H1 (cell line): Measurements from ENCODE around the gene SEC14L3. TPM values are rescaled to one million over a fixed set of nuclear protein-coding genes. Genes with fewer than 3 reads are reported as not detected.

Experiments used
- CTCF ChIA-PET: fragments of 300-600 bp; sonication (Branson Sonifier 250); formaldehyde crosslinking; loops from one replicate; lab custom pipeline; 2021; ENCODE audit not compliant: partially characterized antibody; lab: Charles Lee
- POLR2A ChIA-PET: fragments of 300-600 bp; sonication (Branson Sonifier 250); formaldehyde crosslinking; loops from one replicate; lab custom pipeline; 2021; ENCODE audit warnings: inconsistent platforms; ENCODE audit not compliant: partially characterized antibody; lab: Charles Lee
- DNase-seq, 2 experiments: peaks; one replicate each; pipeline versions ENCODE4 v3.0.0 to v3.0.0-alpha.2; 2010 to 2022; ENCODE audit warnings: low spot score in 2 of 2, low read depth in 1 of 2, mixed read lengths in 1 of 2
- FAIRE-seq: peaks from 2 replicates; lab custom pipeline; 2011; peaks lifted over from hg19 to GRCh38; lab: Jason Lieb, UNC
- H2AFZ ChIP-seq: 2 replicates; pipeline ENCODE4 v1.8.1; 2012; ENCODE audit warnings: low read length, inconsistent platforms
- H2AK5ac ChIP-seq: 2 replicates; pipeline ENCODE4 v1.6.1; 2013; ENCODE audit warnings: low read depth, low read length
- H2BK120ac ChIP-seq: replicated peaks from 2 replicates; pipeline ENCODE3; 2013; ENCODE audit warnings: low read depth, low read length, inconsistent platforms
- H2BK12ac ChIP-seq: 2 replicates; pipeline ENCODE4 v1.6.1; 2013; ENCODE audit warnings: low read depth, low read length
- H2BK15ac ChIP-seq: 2 replicates; pipeline ENCODE4 v1.6.1; 2013; ENCODE audit warnings: low read length
- H2BK20ac ChIP-seq: 2 replicates; pipeline ENCODE4 v1.6.1; 2013; ENCODE audit warnings: low read length
- H2BK5ac ChIP-seq: 2 replicates; pipeline ENCODE4 v1.6.1; 2013; ENCODE audit warnings: low read depth, low read length
- H3K14ac ChIP-seq: 2 replicates; pipeline ENCODE4 v1.6.1; 2013; ENCODE audit warnings: inconsistent platforms; ENCODE audit not compliant: insufficient read length
- H3K18ac ChIP-seq: 2 replicates; pipeline ENCODE4 v1.6.1; 2013; ENCODE audit warnings: low read length; ENCODE audit errors: extremely low read depth
- H3K23ac ChIP-seq: 2 replicates; pipeline ENCODE4 v1.6.1; 2013; ENCODE audit warnings: inconsistent platforms; ENCODE audit not compliant: insufficient read length
- H3K23me2 ChIP-seq: 2 replicates; pipeline ENCODE4 v1.6.1; 2013; ENCODE audit warnings: low read depth, low read length
- H3K27ac ChIP-seq: 2 replicates; pipeline ENCODE4 v1.6.1; 2011; ENCODE audit warnings: low read depth, low read length, inconsistent platforms
- H3K27me3 ChIP-seq, 4 experiments: replicated peaks in 1 of 4; 1 replicate in 1 of 4; 2 replicates in 3 of 4; pipeline versions ENCODE4 v1.6.1 to v1.8.1; 2011 to 2013; ENCODE audit warnings: low read length in 3 of 4, mild to moderate bottlenecking in 3 of 4, inconsistent platforms in 2 of 4, mixed read lengths in 2 of 4, moderate library complexity in 1 of 4; ENCODE audit not compliant: control insufficient read depth in 3 of 4, insufficient read depth in 3 of 4; ENCODE audit errors: extremely low read depth in 1 of 4
- H3K36me3 ChIP-seq, 4 experiments: 2 replicates each; pipeline versions ENCODE4 v1.6.1 to v1.8.1; 2011 to 2013; ENCODE audit warnings: mild to moderate bottlenecking in 4 of 4, low read length in 3 of 4, moderate library complexity in 2 of 4, control low read depth in 1 of 4, inconsistent platforms in 1 of 4; ENCODE audit not compliant: insufficient read depth in 4 of 4, control insufficient read depth in 2 of 4
- H3K4ac ChIP-seq: replicated peaks from 2 replicates; pipeline ENCODE3; 2013; ENCODE audit warnings: low read length, low read depth, mixed read lengths, inconsistent platforms; ENCODE audit not compliant: insufficient read length
- H3K4me1 ChIP-seq, 4 experiments: replicated peaks in 1 of 4; 1 replicate in 1 of 4; 2 replicates in 3 of 4; pipeline versions ENCODE4 v1.6.1 to v1.8.1; 2011 to 2013; ENCODE audit warnings: low read length in 3 of 4, inconsistent platforms in 2 of 4, mixed read lengths in 1 of 4; ENCODE audit not compliant: insufficient read depth in 4 of 4, control insufficient read depth in 3 of 4
- H3K4me2 ChIP-seq, 2 experiments: 2 replicates each; pipeline versions ENCODE4 v1.6.1 to v1.8.1; 2011 to 2013; ENCODE audit warnings: low read depth in 2 of 2, low read length in 2 of 2, control low read depth in 1 of 2, inconsistent platforms in 1 of 2, mild to moderate bottlenecking in 1 of 2; ENCODE audit not compliant: insufficient read depth in 1 of 2
- H3K4me3 ChIP-seq, 4 experiments: fragments of 200-600, 300-600 bp in 1 of 4; sonication (generic), shearing (Covaris generic), sonication (Bioruptor Twin) in 1 of 4; 2 replicates each; pipeline versions ENCODE4 v1.5.1 to v1.8.1; 2011 to 2016; ENCODE audit warnings: low read length in 4 of 4, low read depth in 3 of 4, control low read depth in 2 of 4, inconsistent platforms in 2 of 4, mild to moderate bottlenecking in 2 of 4, mixed read lengths in 1 of 4, moderate library complexity in 1 of 4; ENCODE audit not compliant: insufficient read depth in 2 of 4; ENCODE audit errors: extremely low read depth in 1 of 4
- H3K56ac ChIP-seq: replicated peaks from 2 replicates; pipeline ENCODE3; 2013; ENCODE audit warnings: low read depth, mild to moderate bottlenecking, mixed read lengths, low read length, inconsistent platforms; ENCODE audit not compliant: insufficient read length
- H3K79me1 ChIP-seq: 2 replicates; pipeline ENCODE4 v1.6.1; 2013; ENCODE audit warnings: low read depth, low read length, control low read depth
- H3K79me2 ChIP-seq, 2 experiments: 2 replicates each; pipeline versions ENCODE4 v1.6.1 to v1.8.1; 2012 to 2013; ENCODE audit warnings: low read length in 2 of 2, mild to moderate bottlenecking in 2 of 2, inconsistent platforms in 1 of 2; ENCODE audit not compliant: insufficient read depth in 2 of 2, control insufficient read depth in 1 of 2
- H3K9ac ChIP-seq, 4 experiments: replicated peaks in 1 of 4; 1 replicate in 1 of 4; 2 replicates in 3 of 4; pipeline versions ENCODE4 v1.6.1 to v1.8.1; 2011 to 2013; ENCODE audit warnings: low read depth in 3 of 4, low read length in 3 of 4, control low read depth in 2 of 4, mild to moderate bottlenecking in 2 of 4, moderate library complexity in 2 of 4, inconsistent platforms in 1 of 4; ENCODE audit errors: extremely low read depth in 1 of 4
- H3K9me3 ChIP-seq, 2 experiments: 2 replicates each; pipeline versions ENCODE4 v1.6.1 to v1.8.1; 2012 to 2013; ENCODE audit warnings: mild to moderate bottlenecking in 2 of 2, moderate library complexity in 2 of 2, control low read depth in 1 of 2, inconsistent platforms in 1 of 2, low read depth in 1 of 2, low read length in 1 of 2, mixed read lengths in 1 of 2; ENCODE audit not compliant: insufficient read depth in 2 of 2
- H4K20me1 ChIP-seq, 2 experiments: replicated peaks in 1 of 2; 2 replicates each; pipeline versions ENCODE3 to v1.8.1; 2011 to 2013; ENCODE audit warnings: inconsistent platforms in 2 of 2, low read length in 2 of 2, mild to moderate bottlenecking in 1 of 2; ENCODE audit not compliant: insufficient read depth in 2 of 2, control insufficient read depth in 1 of 2
- H4K5ac ChIP-seq: 2 replicates; pipeline ENCODE4 v1.6.1; 2013; ENCODE audit warnings: low read length, low read depth, mixed read lengths, inconsistent platforms; ENCODE audit not compliant: insufficient read length
- H4K8ac ChIP-seq: 2 replicates; pipeline ENCODE4 v1.8.0; 2013; ENCODE audit warnings: mild to moderate bottlenecking, moderate library complexity, low read length, inconsistent platforms; ENCODE audit not compliant: insufficient read depth; ENCODE audit errors: extremely low read depth
- H4K91ac ChIP-seq: replicated peaks from 2 replicates; pipeline ENCODE3; 2013; ENCODE audit warnings: low read length, mixed read lengths, inconsistent platforms; ENCODE audit not compliant: insufficient read length
- BACH1 ChIP-seq: IDR thresholded peaks from 2 replicates; pipeline ENCODE4 v1.6.1; 2012; ENCODE audit warnings: low read length, improper control_type of control experiment
- BRCA1 ChIP-seq: IDR thresholded peaks from 2 replicates; pipeline ENCODE4 v1.6.1; 2012; ENCODE audit warnings: low read depth, low read length, improper control_type of control experiment
- CBX5 ChIP-seq: fragments of 300-800, 300-1000 bp; sonication (generic); IDR thresholded peaks from 2 replicates; pipeline ENCODE4 v1.7.1; 2016; ENCODE audit warnings: antibody characterized with exemption, low read length, low read depth
- CBX8 ChIP-seq: fragments of 300-800, 300-1000 bp; sonication (generic); IDR thresholded peaks from 2 replicates; pipeline ENCODE4 v1.7.1; 2016; ENCODE audit warnings: low read depth, low read length, borderline replicate concordance
- HDAC6 ChIP-seq: IDR thresholded peaks from one replicate; pipeline ENCODE4 v1.7.1; 2012; ENCODE audit warnings: low read depth, mild to moderate bottlenecking, inconsistent platforms, low read length, moderate library complexity
- KDM1A ChIP-seq: fragments of 200-600, 300-600 bp; sonication (generic); IDR thresholded peaks from 2 replicates; pipeline ENCODE4 v1.7.1; 2016; ENCODE audit warnings: mild to moderate bottlenecking, low read length, borderline replicate concordance
- KDM5A ChIP-seq: fragments of 200-600 bp; IDR thresholded peaks from 2 replicates; pipeline ENCODE4 v1.7.1; 2012; ENCODE audit warnings: mild to moderate bottlenecking, low read length, inconsistent platforms, mixed read lengths
- PHF8 ChIP-seq: fragments of 200-600 bp; sonication (generic); conservative IDR thresholded peaks from 2 replicates; pipeline ENCODE4 v1.7.1; 2012; ENCODE audit warnings: low read depth, mild to moderate bottlenecking, inconsistent platforms, low read length, moderate library complexity
- POLR2A ChIP-seq, 2 experiments: IDR thresholded peaks; 1 replicate in 1 of 2; 2 replicates in 1 of 2; pipeline ENCODE4 v1.6.1; 2011; ENCODE audit warnings: low read depth in 2 of 2, low read length in 2 of 2, mild to moderate bottlenecking in 2 of 2; ENCODE audit errors: control extremely low read depth in 1 of 2
- POU5F1 ChIP-seq: IDR thresholded peaks from 2 replicates; pipeline ENCODE4 v1.6.1; 2011; ENCODE audit warnings: low read depth, mild to moderate bottlenecking, low read length, moderate library complexity
- SAP30 ChIP-seq: fragments of 300-600 bp; sonication (generic); IDR thresholded peaks from 2 replicates; pipeline ENCODE4 v1.7.1; 2012; ENCODE audit warnings: low read length, moderate library complexity, mild to moderate bottlenecking, inconsistent platforms; ENCODE audit not compliant: insufficient read depth, insufficient replicate concordance
- SIN3A ChIP-seq, 2 experiments: IDR thresholded peaks in 1 of 2; conservative IDR thresholded peaks in 1 of 2; 2 replicates each; pipeline ENCODE4 v1.6.1; 2011 to 2012; ENCODE audit warnings: low read length in 2 of 2, improper control_type of control experiment in 1 of 2, low read depth in 1 of 2, mild to moderate bottlenecking in 1 of 2
- SP4 ChIP-seq: IDR thresholded peaks from 2 replicates; pipeline ENCODE4 v1.6.1; 2012; ENCODE audit warnings: low read length, inconsistent platforms
- TAF1 ChIP-seq: IDR thresholded peaks from 2 replicates; pipeline ENCODE4 v1.6.1; 2011; ENCODE audit warnings: mild to moderate bottlenecking, low read depth, low read length
- TBP ChIP-seq: IDR thresholded peaks from 2 replicates; pipeline ENCODE4 v1.6.1; 2011; ENCODE audit warnings: low read depth, low read length, improper control_type of control experiment
- TEAD4 ChIP-seq: IDR thresholded peaks from 2 replicates; pipeline ENCODE4 v1.6.1; 2012; ENCODE audit warnings: low read depth, low read length, inconsistent platforms, mixed read lengths
- WGBS, 2 experiments: shearing (Covaris generic) in 1 of 2; methylation state at CpG; one replicate each; pipeline versions ENCODE4 v1.1.6 to v1.1.7; 2013 to 2015; ENCODE audit warnings: low lambda C conversion rate in 2 of 2, mixed read lengths in 2 of 2, inconsistent platforms in 1 of 2, low coverage in 1 of 2, missing lambda C conversion rate in 1 of 2; ENCODE audit not compliant: insufficient replicate concordance in 2 of 2, insufficient coverage in 1 of 2, insufficient read length in 1 of 2; ENCODE audit errors: extremely low coverage in 1 of 2, missing lambda C conversion rate in 1 of 2; 5-methylcytosine and 5-hydroxymethylcytosine counted together
- polyA plus RNA-seq, 7 experiments: library from polyadenylated mRNA; depleted of rRNA in 3 of 7; stranded (reverse) in 5 of 7; unstranded in 2 of 7; fragments of >200 nt in 5 of 7; fragments of 200-250 nt in 2 of 7; gene quantifications; 1 replicate in 5 of 7; 2 replicates in 1 of 7; 4 replicates in 1 of 7; pipeline versions ENCODE4 v1.2.1 to v1.2.3, GENCODE V29; 2011 to 2013; ENCODE audit warnings: missing spikeins in 2 of 7, mixed read lengths in 2 of 7
- total RNA-seq: library from RNA; stranded (reverse); fragmentation: NEBNext Ultra II Directional; extraction: Animal tissue kit (Norgen Biotek cat#: 25700); gene quantifications from 2 replicates; pipeline ENCODE4 v1.2.1, GENCODE V29; 2021

SEC14L3 gene
- total and polyA plus RNA-seq, 2 of the 8 experiments (the other 6 are each of a cell fraction or from before 2014, with no cell fraction given), result not detected

DNA sequence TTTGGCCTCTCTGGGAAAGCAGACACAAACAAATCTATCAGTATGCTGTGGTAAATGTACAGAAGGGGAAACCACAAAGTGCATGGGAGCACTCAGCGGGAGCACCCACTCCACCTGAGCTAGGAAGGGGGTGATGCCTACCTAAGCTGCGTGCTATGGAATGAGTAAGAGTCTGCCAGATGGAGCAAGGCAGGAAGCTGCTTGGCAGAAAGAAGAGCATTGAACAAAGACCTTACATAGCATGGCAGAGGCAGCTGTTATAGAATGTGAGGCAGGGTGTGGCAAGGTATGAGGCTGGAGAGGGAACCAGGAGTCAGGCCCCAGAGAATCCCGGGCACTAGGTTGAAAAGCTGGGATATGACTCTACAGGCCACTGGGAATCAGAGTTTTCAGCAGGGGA lies 60.0 kb downstream of the SEC14L3 start:
- H3K27ac ChIP-seq, result no peak overlapping the region
- ChIA-PET POLR2A (interaction anchor here (0.6 to 3.4 kb wide), 3 partner anchors 10 to 334 kb away, joined by 5 to 22 read pairs (median 13); partner anchors contain the start of gene SEC14L2), CTCF (interaction anchor here (0.7 to 6.1 kb wide), 7 partner anchors 13 to 344 kb away, joined by 3 to 48 read pairs (median 6); partner anchors contain the start of gene MTFP1)
- no peak overlapping the region for H3K4ac ChIP-seq
- no peaks in the 10 kb centered on the region for H3K27me3 ChIP-seq
- no peak overlapping the region for H2AK5ac ChIP-seq
- WGBS, 2 experiments, result 96% methylated on average over 3 of the region's 3 CpGs; no CpG with 5 or more reads in 1 of the 2 experiments
- H4K91ac ChIP-seq, result no peak overlapping the region
- H3K79me2 ChIP-seq, result no peaks in the 10 kb centered on the region
- no peak overlapping the region for H2BK5ac ChIP-seq
- no peak overlapping the region for H3K23ac ChIP-seq
- H3K79me1 ChIP-seq, result no peaks in the 10 kb centered on the region
- no peak overlapping the region for H3K14ac ChIP-seq
- no peaks in the 10 kb centered on the region for H3K23me2 ChIP-seq
- no peak overlapping the region for H4K5ac ChIP-seq
- FAIRE-seq, result no peak
- no peak overlapping the region for H2BK12ac ChIP-seq
- H4K20me1 ChIP-seq, result peaks cover 5% of the 10 kb centered on the region in 2 experiments
- H3K4me2 ChIP-seq, result no peak overlapping the region
- H3K56ac ChIP-seq, result no peak overlapping the region
- DNase-seq, result no peak
- H2BK120ac ChIP-seq, result no peak overlapping the region
- H3K4me1 ChIP-seq, result no peaks in the 10 kb centered on the region
- no peak overlapping the region for H2AFZ ChIP-seq
- no peak overlapping the region for H2BK20ac ChIP-seq
- H2BK15ac ChIP-seq, result no peak overlapping the region
- TF ChIP-seq SP4 (no peak), POU5F1 (no peak), TBP (no peak), TEAD4 (no peak), BACH1 (no peak), TAF1 (no peak), BRCA1 (no peak), PHF8 (no peak), KDM1A (no peak), HDAC6 (no peak), CBX8 (no peak), CBX5 (no peak), KDM5A (no peak), SIN3A (conservative IDR thresholded peaks at IDR 0.05 in 1 of 2, IDR thresholded peaks at IDR 0.05 in 1 of 2; ENCODE audit: low read depth in 1 of 2, low read length in 2 of 2) (no peak), SAP30 (no peak), POLR2A (IDR thresholded peaks at IDR 0.05; ENCODE audit: control extremely low read depth in 1 of 2, low read depth in 2 of 2, low read length in 2 of 2) (no peak)
- TF ChIP-seq, all 59 proteins: peak for 0
- peaks cover 0 to 15% (median 9%) of the 10 kb centered on the region in 4 experiments; a peak in 5 of 8 replicates for H3K36me3 ChIP-seq
- H3K18ac ChIP-seq, result no peak overlapping the region
- no peak overlapping the region for H3K9ac ChIP-seq
- H3K4me3 ChIP-seq, result no peak overlapping the region
- H4K8ac ChIP-seq, result no peak overlapping the region
- H3K9me3 ChIP-seq, result no peaks in the 10 kb centered on the region
